SK-N-SH (cell line): ENCODE data around the gene TUBB1. TPM values are rescaled to one million over a fixed set of nuclear protein-coding genes. Genes with fewer than 3 reads are reported as not detected.

ENCODE experiments used
- CTCF ChIA-PET: fragments of 300-600, 350-600 bp; formaldehyde crosslinking; extraction: SDS; loops from one replicate; lab custom pipeline; 2021; lab: Yijun Ruan, JAX
- POLR2A ChIA-PET: fragments of 350-600 bp; sonication (Branson Sonifier 250); formaldehyde crosslinking; extraction: SDS; loops from one replicate; lab custom pipeline; 2020; ENCODE audit warnings: antibody characterized with exemption, inconsistent platforms; lab: Yijun Ruan, JAX
- DNase-seq: peaks from one replicate; pipeline ENCODE4 v3.0.0; 2012
- H2AFZ ChIP-seq: fragments of 200-600 bp; sonication (generic); 2 replicates; pipeline ENCODE4 v1.8.1; 2016; ENCODE audit warnings: antibody characterized with exemption, mild to moderate bottlenecking, low read depth
- H3F3A ChIP-seq: fragments of 200-600 bp; sonication (generic); replicated peaks from 2 replicates; pipeline ENCODE3; 2016; ENCODE audit warnings: antibody characterized with exemption, mild to moderate bottlenecking; ENCODE audit not compliant: insufficient read depth
- H3K27ac ChIP-seq, 2 experiments: fragments of 200-500 bp in 1 of 2; fragments of 200-600 bp in 1 of 2; sonication (Bioruptor generic) in 1 of 2; sonication (generic), shearing (Covaris generic) in 1 of 2; 2 replicates each; pipeline versions ENCODE4 v1.5.1 to v1.6.1; 2014 to 2016; ENCODE audit warnings: low read depth in 2 of 2, inconsistent platforms in 1 of 2, low read length in 1 of 2, mild to moderate bottlenecking in 1 of 2, mixed read lengths in 1 of 2
- H3K27me3 ChIP-seq: fragments of 200-600 bp; sonication (generic), shearing (Covaris generic); 2 replicates; pipeline ENCODE4 v1.6.1; 2016; ENCODE audit warnings: mixed run types; ENCODE audit not compliant: insufficient read depth
- H3K36me3 ChIP-seq, 2 experiments: fragments of 200-500 bp in 1 of 2; fragments of 200-600 bp in 1 of 2; sonication (Bioruptor generic) in 1 of 2; sonication (generic) in 1 of 2; replicated peaks in 1 of 2; 2 replicates each; pipeline versions ENCODE3 to v1.5.1; 2014 to 2016; ENCODE audit warnings: low read length in 1 of 2, mild to moderate bottlenecking in 1 of 2; ENCODE audit not compliant: insufficient read depth in 2 of 2, control insufficient read depth in 1 of 2
- H3K4me1 ChIP-seq, 2 experiments: fragments of 200-500 bp in 1 of 2; fragments of 200-600 bp in 1 of 2; sonication (Bioruptor generic) in 1 of 2; sonication (generic), shearing (Covaris generic) in 1 of 2; 2 replicates each; pipeline versions ENCODE4 v1.5.1 to v1.6.1; 2014 to 2016; ENCODE audit warnings: low read depth in 1 of 2, low read length in 1 of 2, mixed run types in 1 of 2; ENCODE audit not compliant: insufficient read depth in 2 of 2, control insufficient read depth in 1 of 2
- H3K4me2 ChIP-seq: fragments of 200-600 bp; sonication (generic), shearing (Covaris generic); 2 replicates; pipeline ENCODE4 v1.6.1; 2017; ENCODE audit warnings: mixed run types
- H3K4me3 ChIP-seq, 2 experiments: fragments of 200-500 bp in 1 of 2; fragments of 200-600 bp in 1 of 2; sonication (Bioruptor generic) in 1 of 2; sonication (generic), shearing (Covaris generic) in 1 of 2; 2 replicates each; pipeline versions ENCODE4 v1.5.1 to v1.8.1; 2014 to 2016; ENCODE audit warnings: low read depth in 2 of 2, inconsistent platforms in 1 of 2, low read length in 1 of 2, mild to moderate bottlenecking in 1 of 2, mixed read lengths in 1 of 2, moderate library complexity in 1 of 2
- H3K79me2 ChIP-seq: fragments of 200-600 bp; sonication (generic); 2 replicates; pipeline ENCODE4 v1.8.1; 2017; ENCODE audit warnings: mild to moderate bottlenecking; ENCODE audit not compliant: insufficient read depth
- H3K9ac ChIP-seq: fragments of 200-600 bp; sonication (generic); 2 replicates; pipeline ENCODE4 v1.6.1; 2017; ENCODE audit warnings: mixed run types
- H3K9me2 ChIP-seq: fragments of 200-600 bp; sonication (generic); 2 replicates; pipeline ENCODE4 v1.6.1; 2017; ENCODE audit warnings: mixed run types
- H3K9me3 ChIP-seq: fragments of 200-600 bp; sonication (generic); 2 replicates; pipeline ENCODE4 v1.6.1; 2017; ENCODE audit warnings: mixed run types, mild to moderate bottlenecking, moderate library complexity
- H4K20me1 ChIP-seq: fragments of 200-600 bp; sonication (generic); 2 replicates; pipeline ENCODE4 v1.6.1; 2017; ENCODE audit warnings: mild to moderate bottlenecking, mixed run types; ENCODE audit not compliant: insufficient read depth
- CHD2 ChIP-seq: fragments of 150-350 bp; IDR thresholded peaks from 2 replicates; pipeline ENCODE4 v1.6.1; 2018; ENCODE audit warnings: low read length; ENCODE audit not compliant: partially characterized antibody
- ELF1 ChIP-seq: IDR thresholded peaks from 2 replicates; pipeline ENCODE4 v1.4.0; 2012
- EP300 ChIP-seq, 2 experiments: IDR thresholded peaks; 2 replicates each; pipeline versions ENCODE4 v1.4.0 to v1.6.1; 2012; ENCODE audit warnings: borderline replicate concordance in 1 of 2, low read depth in 1 of 2, low read length in 1 of 2
- FOSL2 ChIP-seq: IDR thresholded peaks from 2 replicates; pipeline ENCODE4 v1.4.0; 2012; ENCODE audit warnings: low read depth, mild to moderate bottlenecking, moderate library complexity, borderline replicate concordance
- FOXM1 ChIP-seq: IDR thresholded peaks from 2 replicates; pipeline ENCODE4 v1.4.0; 2012; ENCODE audit warnings: low read depth, mild to moderate bottlenecking
- GABPA ChIP-seq: IDR thresholded peaks from 2 replicates; pipeline ENCODE4 v1.4.0; 2012; ENCODE audit warnings: low read depth, mild to moderate bottlenecking
- GATA2 ChIP-seq: sonication (generic); formaldehyde crosslinking; IDR thresholded peaks from 2 replicates; pipeline ENCODE4 v1.5.0; 2020; ENCODE audit warnings: mild to moderate bottlenecking, missing genetic modification reagents
- JUND ChIP-seq: IDR thresholded peaks from 2 replicates; pipeline ENCODE4 v1.4.0; 2012
- MXI1 ChIP-seq: IDR thresholded peaks from 2 replicates; pipeline ENCODE4 v1.6.1; 2012; ENCODE audit warnings: mild to moderate bottlenecking, low read depth, low read length, improper control_type of control experiment
- NFIC ChIP-seq: IDR thresholded peaks from 2 replicates; pipeline ENCODE4 v1.4.0; 2012; ENCODE audit warnings: borderline replicate concordance
- PBX3 ChIP-seq: IDR thresholded peaks from 2 replicates; pipeline ENCODE4; 2012
- POLR2AphosphoS5 ChIP-seq: IDR thresholded peaks from 2 replicates; pipeline ENCODE4 v1.6.1; 2012; ENCODE audit warnings: low read depth, low read length
- RCOR1 ChIP-seq: fragments of 150-350 bp; IDR thresholded peaks from 2 replicates; pipeline ENCODE4 v1.6.1; 2017; ENCODE audit warnings: antibody characterized with exemption, low read length
- SIN3A ChIP-seq: IDR thresholded peaks from 2 replicates; pipeline ENCODE4 v1.6.1; 2012; ENCODE audit warnings: low read depth, mild to moderate bottlenecking, low read length, moderate library complexity, borderline replicate concordance
- TAF1 ChIP-seq: IDR thresholded peaks from 2 replicates; pipeline ENCODE4 v1.6.1; 2012; ENCODE audit warnings: low read depth, mild to moderate bottlenecking, low read length, moderate library complexity, borderline replicate concordance
- USF1 ChIP-seq: IDR thresholded peaks from 2 replicates; pipeline ENCODE4 v1.4.0; 2012; ENCODE audit warnings: low read depth, borderline replicate concordance
- USF2 ChIP-seq: fragments of 150-350 bp; IDR thresholded peaks from 2 replicates; pipeline ENCODE4 v1.6.1; 2017; ENCODE audit warnings: antibody characterized with exemption, low read length, low read depth, borderline replicate concordance
- YY1 ChIP-seq: IDR thresholded peaks from 2 replicates; pipeline ENCODE4 v1.4.0; 2012; ENCODE audit warnings: low read depth, mild to moderate bottlenecking
- WGBS: methylation state at CpG from one replicate; pipeline ENCODE4 v1.1.6; 2017; ENCODE audit warnings: low lambda C conversion rate; 5-methylcytosine and 5-hydroxymethylcytosine counted together
- polyA plus RNA-seq, 3 experiments: library from polyadenylated mRNA; depleted of rRNA; stranded (reverse); fragments of >200 nt; gene quantifications; 2 replicates each; pipeline ENCODE4 v1.2.3, GENCODE V29; 2012

The TUBB1 gene
- polyA plus RNA-seq, 1 of the 3 experiments (the other 2 are of a cell fraction) = not detected

DNA sequence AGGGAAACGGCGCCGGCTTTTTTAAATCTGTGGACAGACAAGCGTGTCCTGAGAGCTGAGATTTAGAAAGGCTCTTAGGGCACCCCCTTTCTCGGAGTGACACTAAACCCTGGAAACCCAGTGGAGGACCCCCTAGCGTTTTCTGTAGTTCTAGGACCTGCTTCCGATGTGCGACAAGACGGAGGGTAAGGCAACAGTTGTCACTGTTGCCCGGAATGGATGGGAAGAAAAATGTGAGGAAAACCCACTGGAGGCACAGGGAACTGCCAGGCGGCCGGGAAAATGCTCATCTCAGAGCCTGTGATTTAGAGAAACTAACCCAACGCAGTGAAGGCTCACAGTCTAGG lies 13.5 kb downstream of the TUBB1 start (continued):
- TF ChIP-seq YY1 = no peak
- no peak for TF ChIP-seq JUND
- TF ChIP-seq FOSL2 = no peak

DNA sequence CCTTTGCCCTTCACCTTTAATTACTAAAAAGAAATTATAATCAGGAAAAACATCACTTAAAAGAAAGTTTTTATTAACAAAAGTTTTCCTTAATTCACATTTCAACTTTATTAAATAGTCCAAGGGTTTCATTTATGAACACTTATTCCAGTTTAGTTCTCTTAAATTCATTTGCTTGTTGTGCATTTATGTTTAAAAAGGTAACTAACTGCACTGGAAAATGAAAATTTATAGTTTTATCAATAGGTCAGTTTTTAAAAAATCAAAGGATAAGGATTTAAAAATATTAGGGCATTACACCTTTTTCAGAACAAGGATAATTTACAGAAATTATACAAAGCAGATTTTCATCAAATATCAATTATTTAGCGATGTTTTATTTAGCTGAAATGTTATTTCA lies 13.9 kb downstream of the TUBB1 start:
- Histone ChIP-seq H3K4me2 (peak overlapping the region; percentile 90), H3K27me3 (no peaks in the 10 kb centered on the region), H3K9me2 (no peaks in the 10 kb centered on the region), H4K20me1 (peaks cover 12% of the 10 kb centered on the region), H3K79me2 (peaks cover 60% of the 10 kb centered on the region), H3F3A (peaks cover 25% of the 10 kb centered on the region), H2AFZ (peak overlapping the region; percentile 81), H3K36me3 (peaks cover 57 to 77% of the 10 kb centered on the region in 2 experiments), H3K4me3 (peak overlapping the region; percentile 78 to 91; a peak in 2 of 4 replicates), H3K27ac (peak overlapping the region; percentile 82 to 83), H3K9me3 (no peaks in the 10 kb centered on the region), H3K9ac (peak overlapping the region; percentile 72), H3K4me1 (peaks cover 24 to 40% of the 10 kb centered on the region in 2 experiments; a peak in 3 of 4 replicates)
- ChIA-PET POLR2A (interaction anchor here (1.0 to 1.5 kb wide), 2 partner anchors 9 to 422 kb away, joined by 4 to 10 read pairs; partner anchors contain the start of gene PRELID3B), CTCF (interaction anchor here (0.7 to 3.8 kb wide), 7 partner anchors 8 to 463 kb away, joined by 3 to 17 read pairs (median 4); no protein-coding TSS in a partner anchor)
- 98% methylated on average over 1 of the region's 1 CpG for WGBS
- DNase-seq = no peak
- TF ChIP-seq EP300 (IDR thresholded peaks at IDR 0.05; ENCODE audit: borderline replicate concordance in 1 of 2, low read depth in 1 of 2, low read length in 1 of 2) = no peak
- no peak for TF ChIP-seq GABPA
- TF ChIP-seq POLR2AphosphoS5 = no peak
- TF ChIP-seq USF1 = no peak
- no peak for TF ChIP-seq JUND
- TF ChIP-seq, all 33 proteins: peak for 0

DNA sequence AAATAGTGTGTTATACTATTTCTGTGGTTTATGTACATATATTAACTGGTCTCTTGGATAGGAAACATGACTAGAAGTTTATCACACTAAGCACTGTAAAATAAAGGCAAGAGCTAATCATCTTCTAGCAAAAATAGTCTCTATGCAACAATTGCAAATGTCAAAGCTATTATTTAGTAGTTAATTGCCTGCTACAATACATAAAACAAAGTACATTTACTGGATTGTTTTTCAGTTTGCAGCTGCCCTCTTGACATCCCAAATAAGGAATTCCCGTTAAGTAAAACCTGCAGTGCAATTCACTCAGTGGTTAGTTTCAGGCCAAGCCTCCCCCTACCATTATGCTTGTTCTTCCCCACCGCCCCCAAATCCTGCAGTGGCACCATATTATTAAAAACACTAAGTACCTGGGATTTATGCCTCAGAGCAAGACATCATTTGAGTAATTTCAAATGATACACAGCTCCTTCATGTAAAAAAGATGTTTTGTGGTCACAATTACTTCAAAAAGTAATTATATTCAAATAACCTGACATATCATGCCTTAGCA lies 14.5 kb downstream of the TUBB1 start:
- H3K4me2 ChIP-seq = no peak overlapping the region
- H3K36me3 ChIP-seq = peaks cover 56 to 73% of the 10 kb centered on the region in 2 experiments
- H2AFZ ChIP-seq = no peak overlapping the region
- peak overlapping the region; percentile 72; the same call in 1 of the 2 replicates for H3K9ac ChIP-seq
- POLR2A ChIA-PET = no interaction called here
- H3K27me3 ChIP-seq = no peaks in the 10 kb centered on the region
- no peaks in the 10 kb centered on the region for H3K9me2 ChIP-seq
- 74% methylated on average over 2 of the region's 2 CpGs for WGBS
- peaks cover 20 to 34% of the 10 kb centered on the region in 2 experiments; a peak in 3 of 4 replicates for H3K4me1 ChIP-seq
- TF ChIP-seq GATA2 (no peak), FOSL2 (no peak), NFIC (no peak), CHD2 (no peak), EP300 (IDR thresholded peaks at IDR 0.05; ENCODE audit: borderline replicate concordance in 1 of 2, low read depth in 1 of 2, low read length in 1 of 2) (no peak), MXI1 (no peak), PBX3 (no peak), SIN3A (no peak), TAF1 (no peak), POLR2AphosphoS5 (no peak), ELF1 (no peak), JUND (no peak), RCOR1 (no peak), USF2 (no peak), FOXM1 (no peak)
- TF ChIP-seq, all 33 proteins: peak for 0
- Histone ChIP-seq H3K4me3 (no peak overlapping the region), H3K79me2 (peaks cover 60% of the 10 kb centered on the region), H3K27ac (peak overlapping the region; percentile 82 to 83; a peak in 3 of 4 replicates), H3K9me3 (no peaks in the 10 kb centered on the region), H4K20me1 (peaks cover 7% of the 10 kb centered on the region), H3F3A (peaks cover 22% of the 10 kb centered on the region)
- no peak for DNase-seq
- CTCF ChIA-PET = interaction anchor here (0.7 to 3.8 kb wide), 7 partner anchors 21 to 462 kb away, joined by 3 to 17 read pairs (median 4); no protein-coding TSS in a partner anchor
